ENCODE measurements around the gene CYP8B1.
A peak's percentile ranks its signal among the peaks of the same experiment; 100 is the strongest.

Gene CYP8B1

GRCh38 chr3:42853056-42853455, 22.6 kb downstream of the CYP8B1 start:
- no peak for DNase-seq (ENCODE audit: low read depth in 2 of 2)

GRCh38 chr3:42852441-42852840, 23.2 kb downstream of the CYP8B1 start:
- DNase-seq (ENCODE audit: low read depth in 2 of 2) = no peak

DNA sequence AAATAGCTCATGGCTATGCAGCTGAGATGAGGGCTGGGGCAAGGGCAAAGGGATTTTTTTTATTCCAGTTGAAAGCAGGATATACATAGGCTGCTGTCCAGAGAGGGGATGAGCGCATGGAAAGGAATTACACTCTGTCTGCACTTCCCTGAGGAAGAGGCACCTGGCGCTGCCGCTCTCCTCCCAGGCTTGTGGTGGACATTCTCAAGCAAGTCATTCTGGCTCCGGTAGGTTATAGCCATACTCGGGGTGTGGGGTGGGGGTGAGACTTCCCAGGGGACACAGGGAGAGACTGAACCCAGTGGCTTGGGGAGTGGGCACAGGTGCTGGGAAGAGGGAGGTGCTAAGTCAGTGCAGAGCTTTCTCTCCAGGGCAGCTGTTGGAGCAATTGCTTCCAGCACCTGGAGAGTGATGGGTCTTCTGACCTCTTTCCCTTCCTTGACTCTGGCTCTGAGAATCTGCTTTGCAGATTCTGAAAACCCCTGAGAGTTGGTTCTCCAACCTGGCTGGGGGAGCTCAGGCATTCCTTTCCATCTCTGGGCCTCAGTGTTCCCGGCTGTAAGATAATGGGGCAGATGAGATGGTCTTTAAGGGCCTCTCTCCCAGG, 24.3 kb downstream of the CYP8B1 start:
- no peak for DNase-seq (ENCODE audit: low read depth in 2 of 2)

DNA sequence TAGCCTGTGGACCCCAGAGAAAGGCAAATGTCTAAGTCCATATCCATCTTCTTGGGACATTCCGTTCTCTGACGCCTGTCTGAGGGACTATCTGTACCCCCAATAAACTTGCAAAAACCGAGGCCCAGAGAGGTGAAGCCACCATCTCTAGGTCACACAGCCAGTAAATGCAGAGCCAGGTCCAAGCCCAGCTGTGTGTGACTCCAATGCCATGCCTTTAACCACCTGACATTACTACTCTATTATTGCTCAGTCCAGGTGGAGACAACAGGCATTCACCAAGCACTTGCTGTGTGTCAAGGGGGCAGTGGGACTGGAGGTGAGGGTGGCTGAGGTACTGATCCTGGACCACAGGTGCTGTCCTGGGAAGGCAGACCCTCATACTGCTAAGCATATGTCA, 25.4 kb downstream of the CYP8B1 start:
- no peak for DNase-seq (ENCODE audit: low read depth in 2 of 2)

GRCh38 chr3:42849017-42849416, 26.7 kb downstream of the CYP8B1 start:
- DNase-seq (ENCODE audit: low read depth in 2 of 2) = no peak

GRCh38 chr3:42847731-42848130, 27.9 kb downstream of the CYP8B1 start:
- no peak for DNase-seq (ENCODE audit: low read depth in 2 of 2)

GRCh38 chr3:42846685-42847522, 28.8 kb downstream of the CYP8B1 start:
- DNase-seq (ENCODE audit: low read depth in 2 of 2) = no peak

DNA sequence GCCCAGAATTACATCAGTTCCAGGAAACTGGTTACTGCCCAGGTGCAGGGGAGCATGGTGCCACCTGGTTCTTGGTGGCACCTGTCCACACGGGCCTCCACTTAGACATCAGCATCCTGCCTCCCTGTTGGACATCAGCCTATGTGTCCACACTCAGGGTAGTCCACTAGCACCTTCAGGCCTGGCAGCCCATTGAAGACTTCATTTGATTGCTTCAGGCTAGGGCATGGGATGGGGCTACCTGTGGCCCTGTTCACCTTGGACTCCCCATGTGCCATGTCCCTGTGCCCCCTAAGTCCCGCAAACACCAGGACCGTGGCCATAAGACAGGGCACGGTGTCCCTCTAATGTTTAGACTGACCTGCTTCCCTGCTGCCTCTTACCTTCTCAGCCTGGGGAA, 30.9 kb downstream of the CYP8B1 start:
- no peak for DNase-seq (ENCODE audit: low read depth in 2 of 2)

GRCh38 chr3:42844412-42844713, 31.3 kb downstream of the CYP8B1 start:
- DNase-seq (ENCODE audit: low read depth in 2 of 2) = no peak

DNA sequence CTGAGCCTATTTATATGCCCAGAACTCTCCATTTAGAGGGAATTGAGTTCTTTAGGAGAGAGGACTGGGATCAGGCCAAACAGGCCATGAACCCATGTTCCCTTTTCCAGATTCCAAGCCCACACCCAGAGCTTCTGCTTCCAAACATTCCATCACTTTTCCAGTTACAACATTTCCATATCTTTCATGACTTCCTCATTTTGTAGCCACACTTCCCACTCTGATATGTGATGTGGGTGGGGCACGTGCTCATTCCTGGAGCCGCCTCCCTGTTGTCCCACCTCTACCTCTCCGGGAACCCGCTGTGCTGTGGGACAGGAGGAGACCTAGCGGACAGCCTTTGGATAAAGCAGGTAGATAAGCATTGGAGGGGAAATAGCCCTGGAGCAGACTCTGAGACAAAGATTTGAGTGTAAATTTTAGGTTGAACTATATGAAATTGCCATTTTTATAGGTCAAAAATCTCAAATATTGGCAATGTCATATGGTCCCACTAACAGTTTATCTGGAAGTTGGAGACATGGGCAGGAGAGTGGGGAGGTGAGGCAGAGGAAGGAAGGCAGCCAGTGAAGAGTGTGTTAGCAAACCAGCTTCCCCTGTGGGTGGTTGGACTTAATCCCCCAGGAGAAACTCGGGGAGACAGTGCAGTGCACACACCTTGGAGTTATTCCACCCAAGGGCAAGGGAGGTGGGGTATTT, 31.8 kb downstream of the CYP8B1 start:
- no peak for DNase-seq (ENCODE audit: low read depth in 2 of 2)

- DNase-seq (ENCODE audit: low read depth in 2 of 2) = no peak
Observed at GRCh38 chr3:42841332-42841731, 34.3 kb downstream of the CYP8B1 start.

DNA sequence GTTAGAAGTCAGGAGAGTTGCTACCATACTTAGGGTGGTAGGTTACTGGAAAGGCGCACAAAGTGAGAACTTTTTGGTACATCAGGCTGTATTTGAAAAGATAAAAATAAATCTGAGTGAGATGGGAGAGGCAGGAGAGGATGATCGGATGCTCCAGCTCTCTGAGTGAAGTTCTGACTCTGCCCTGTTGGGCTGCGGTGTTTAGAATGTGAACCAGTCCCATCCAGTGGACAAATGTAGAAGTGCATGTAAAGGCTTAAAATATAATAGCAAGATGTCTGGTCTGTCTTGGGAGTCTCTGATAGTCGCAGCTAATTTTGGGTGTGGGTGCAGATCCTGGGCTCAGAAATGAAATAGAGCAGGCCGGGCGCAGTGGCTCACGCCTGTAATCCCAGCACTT, 36.1 kb downstream of the CYP8B1 start:
- no peak for DNase-seq (ENCODE audit: low read depth in 2 of 2)

DNA sequence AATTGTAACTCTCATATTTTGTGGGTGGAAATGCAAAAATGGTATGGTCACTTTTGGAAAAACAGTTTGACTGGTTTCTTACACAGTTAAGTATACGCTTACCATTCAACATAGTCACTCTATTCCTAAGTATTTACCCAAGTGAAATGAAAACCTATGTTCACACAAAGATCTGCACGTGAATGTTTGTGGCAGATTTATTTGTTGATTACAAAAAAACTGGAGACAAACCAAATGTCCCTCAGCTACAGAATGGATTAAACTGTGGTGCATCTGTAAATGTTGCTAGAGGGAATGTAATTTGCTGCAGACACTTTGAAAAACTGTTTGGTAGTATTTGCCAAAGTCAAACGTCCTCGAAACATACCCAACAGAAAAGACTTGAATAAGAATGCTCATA, 37.1 kb downstream of the CYP8B1 start:
- DNase-seq (ENCODE audit: low read depth in 2 of 2) = no peak

- DNase-seq (ENCODE audit: low read depth in 2 of 2) = no peak
Observed at GRCh38 chr3:42836150-42837123, 39.2 kb downstream of the CYP8B1 start.

- peak; percentile 33 to 83 for DNase-seq (ENCODE audit: low read depth in 2 of 2)
Observed at GRCh38 chr3:42831321-42831713, 44.4 kb downstream of the CYP8B1 start.

DNA sequence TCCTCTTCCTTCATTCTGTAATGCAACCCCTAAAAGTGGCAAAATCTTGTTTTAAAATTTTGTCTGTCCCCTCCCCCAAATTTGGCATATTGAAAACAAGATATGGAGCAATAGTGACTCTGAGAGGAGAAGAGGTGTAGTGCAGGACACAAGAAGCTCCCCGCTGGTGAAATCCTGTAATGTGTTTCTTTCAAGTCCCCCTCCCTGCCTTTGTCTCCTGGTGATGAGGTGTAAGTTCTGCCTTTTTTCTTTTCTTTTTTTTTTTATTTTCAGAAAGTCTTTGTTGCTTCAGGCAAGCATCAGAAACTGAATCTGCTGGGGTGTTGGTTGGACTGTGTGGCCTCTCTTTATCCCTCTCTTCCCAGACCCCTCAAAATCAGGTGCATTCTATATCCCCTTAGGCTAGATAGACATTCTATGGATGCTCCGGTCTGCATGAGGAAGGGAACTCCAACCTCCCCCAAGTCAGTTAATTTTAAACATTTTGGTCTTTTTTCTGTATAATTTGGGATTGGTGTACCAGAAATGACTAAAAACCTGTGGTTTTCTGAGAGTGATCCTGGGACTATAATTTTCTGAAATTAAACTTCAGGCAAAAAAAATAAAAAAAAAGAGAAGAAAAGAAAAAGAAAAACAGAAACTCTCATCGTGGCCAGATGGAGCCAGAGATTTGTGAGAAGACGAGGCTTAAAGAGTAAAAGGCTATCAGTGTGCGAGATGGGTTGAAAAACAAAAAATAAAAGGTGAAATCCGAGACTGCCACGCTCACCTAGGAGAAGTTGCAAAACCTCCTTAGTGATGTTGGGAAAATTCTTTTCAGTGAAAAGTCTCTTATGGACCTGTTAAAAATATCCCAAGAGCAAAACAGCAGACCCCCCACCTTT, 45.0 kb downstream of the CYP8B1 start:
- no peak for DNase-seq (ENCODE audit: low read depth in 2 of 2)

DNA sequence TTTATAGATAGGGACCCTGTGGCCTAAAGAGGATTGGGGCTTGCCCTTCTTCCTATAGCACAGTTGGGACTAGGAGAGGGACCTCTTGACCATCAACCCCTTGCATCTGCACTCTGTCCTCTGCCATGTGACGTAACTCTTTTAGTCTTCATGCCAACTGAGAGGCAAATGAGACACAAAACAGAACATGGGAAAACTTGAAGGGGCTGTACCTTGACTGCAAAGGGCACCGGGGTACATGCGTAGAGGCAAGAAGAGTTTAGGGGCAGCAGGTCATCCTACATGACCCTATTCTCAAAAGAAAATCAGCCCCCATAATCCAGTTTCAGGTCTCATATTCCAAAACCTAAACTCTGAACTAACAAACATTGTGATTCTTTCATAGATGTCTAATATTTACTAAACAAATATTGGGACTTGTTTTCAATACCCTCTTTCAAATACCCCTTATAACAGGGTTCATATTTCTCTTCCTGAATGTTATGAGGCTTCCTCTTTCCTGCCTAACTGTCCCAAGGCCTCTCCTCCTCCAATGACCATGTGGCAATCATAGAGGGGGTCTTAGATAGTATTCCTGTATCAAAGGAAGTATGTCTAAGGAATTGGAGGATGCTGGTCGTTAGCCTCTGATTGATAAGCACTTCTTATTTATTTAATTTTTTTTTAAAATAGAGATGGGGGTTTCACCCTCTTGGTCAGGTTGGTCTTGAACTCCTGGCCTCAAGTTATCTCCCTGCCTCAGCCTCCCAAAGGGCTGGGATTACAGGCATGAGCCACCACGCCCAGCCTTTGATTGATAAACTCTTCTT, 45.8 kb downstream of the CYP8B1 start:
- DNase-seq (ENCODE audit: low read depth in 2 of 2) = no peak

- no peak for DNase-seq (ENCODE audit: low read depth in 2 of 2)
Observed at GRCh38 chr3:42829083-42829627, 46.5 kb downstream of the CYP8B1 start.

- no peak for DNase-seq (ENCODE audit: low read depth in 2 of 2)
Observed at GRCh38 chr3:42827654-42828053, 48.0 kb downstream of the CYP8B1 start.

- no peak for DNase-seq (ENCODE audit: low read depth in 2 of 2)
Observed at GRCh38 chr3:42827023-42827422, 48.7 kb downstream of the CYP8B1 start.

Data from stimulated activated CD4-positive, alpha-beta T cell treated with anti-CD3 and anti-CD28 coated beads, Interleukin-12 subunit alpha, Interleukin-12 subunit beta, amount 100 ng/mL, for 24 hours (primary cell).